NCI-H774 (cell line): ENCODE measurements around the gene GDF9.

Source experiments
- DNase-seq: peaks from one replicate; lab custom pipeline; 2025; lab: John Stamatoyannopoulos, UW

GDF9 gene, protein sequence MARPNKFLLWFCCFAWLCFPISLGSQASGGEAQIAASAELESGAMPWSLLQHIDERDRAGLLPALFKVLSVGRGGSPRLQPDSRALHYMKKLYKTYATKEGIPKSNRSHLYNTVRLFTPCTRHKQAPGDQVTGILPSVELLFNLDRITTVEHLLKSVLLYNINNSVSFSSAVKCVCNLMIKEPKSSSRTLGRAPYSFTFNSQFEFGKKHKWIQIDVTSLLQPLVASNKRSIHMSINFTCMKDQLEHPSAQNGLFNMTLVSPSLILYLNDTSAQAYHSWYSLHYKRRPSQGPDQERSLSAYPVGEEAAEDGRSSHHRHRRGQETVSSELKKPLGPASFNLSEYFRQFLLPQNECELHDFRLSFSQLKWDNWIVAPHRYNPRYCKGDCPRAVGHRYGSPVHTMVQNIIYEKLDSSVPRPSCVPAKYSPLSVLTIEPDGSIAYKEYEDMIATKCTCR

DNA sequence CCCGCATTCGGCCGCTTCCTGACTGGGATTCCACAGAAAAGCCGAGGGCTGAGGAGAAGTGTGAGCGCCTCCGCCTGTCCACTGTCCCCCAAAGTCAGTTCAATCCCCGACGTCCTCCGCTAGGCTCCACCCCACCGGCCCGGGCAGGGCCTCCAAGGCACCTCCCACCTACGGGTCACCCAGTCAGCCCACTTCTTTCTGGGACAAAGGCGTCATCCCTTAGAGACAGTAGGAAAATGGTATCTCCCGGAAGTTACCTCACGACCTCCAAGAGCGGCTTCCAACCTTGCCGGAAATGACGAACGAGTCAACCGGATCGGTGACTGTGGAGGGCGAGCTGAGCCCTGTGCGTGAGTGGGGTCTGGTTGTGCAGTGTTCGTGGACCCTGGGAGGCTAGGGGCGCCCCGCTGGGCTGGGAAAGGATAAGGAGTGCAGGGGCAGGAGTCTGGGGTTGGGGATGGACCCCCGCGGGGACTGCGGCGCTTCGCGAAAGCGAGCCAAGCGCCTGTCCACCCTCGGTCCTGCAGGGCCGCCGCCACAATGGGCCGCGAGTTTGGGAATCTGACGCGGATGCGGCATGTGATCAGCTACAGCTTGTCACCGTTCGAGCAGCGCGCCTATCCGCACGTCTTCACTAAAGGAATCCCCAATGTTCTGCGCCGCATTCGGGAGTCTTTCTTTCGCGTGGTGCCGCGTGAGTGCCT lies at the start of gene GDF9, which contains the start of gene UQCRQ:
TSS of gene GDF9 (minus strand) at position 128 of the 704 bp plus-strand sequence. CDS start 1,936 bp downstream, outside the sequence.
TSS of gene UQCRQ (plus strand) at position 301 of the 704 bp plus-strand sequence. CDS start at position 541, 240 bp downstream.
- DNase-seq: peak; percentile 99

DNA sequence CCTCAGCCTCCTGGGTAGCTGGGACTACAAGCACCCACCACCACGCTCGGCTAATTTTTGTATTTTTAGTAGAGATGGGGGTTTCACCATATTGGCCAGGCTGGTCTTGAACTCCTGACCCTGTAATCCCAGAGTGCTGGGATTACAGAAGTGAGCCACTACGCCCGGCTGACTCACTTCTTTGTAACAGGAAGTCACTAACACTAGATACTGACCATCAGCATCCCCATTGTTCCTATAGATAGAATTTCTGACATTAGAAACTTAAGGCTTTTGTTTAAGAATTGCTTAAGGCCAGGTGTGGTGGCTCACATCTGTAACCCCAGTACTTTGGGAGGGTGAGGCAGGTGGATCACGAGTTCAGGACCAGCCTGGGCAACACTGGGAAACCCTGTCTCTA lies 49.4 kb upstream of the GDF9 start:
- DNase-seq: no peak

DNA sequence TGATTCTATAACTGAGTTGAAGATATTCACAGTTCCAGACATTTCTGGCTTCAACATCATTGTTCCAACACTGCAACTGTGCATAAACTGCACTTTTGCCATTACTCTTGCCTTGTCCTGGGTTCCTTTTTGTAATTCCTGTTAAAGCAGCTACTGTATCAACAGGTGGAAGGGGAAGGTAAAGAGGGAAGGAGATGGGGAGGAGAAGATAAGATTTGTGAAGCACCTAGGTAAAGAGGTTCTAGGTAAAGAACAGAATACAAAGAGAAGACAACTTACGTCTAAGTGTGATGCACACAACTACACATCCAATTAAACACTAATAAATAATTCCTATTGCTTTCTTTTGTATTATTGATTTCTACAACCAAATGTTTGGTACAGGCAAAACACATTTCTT lies 43.4 kb upstream of the GDF9 start:
- no peak for DNase-seq

DNA sequence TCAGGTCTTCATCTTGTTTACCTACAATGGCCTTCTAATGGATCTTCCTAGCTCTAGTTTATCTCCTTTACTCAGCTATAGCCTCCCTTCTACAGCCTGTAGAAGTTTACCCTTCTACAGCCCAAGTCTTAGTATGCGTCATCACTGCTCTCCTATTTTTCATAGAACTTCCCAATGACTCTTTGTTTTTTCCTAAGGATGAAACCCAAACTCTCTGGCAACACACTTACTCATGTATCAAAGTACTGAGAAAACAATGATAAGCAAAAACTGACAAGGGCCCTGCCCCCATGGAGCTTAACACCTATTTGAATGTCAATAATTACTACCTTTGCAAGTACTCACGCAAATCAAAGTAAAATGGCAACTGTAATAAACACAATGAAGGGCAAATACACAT lies 40.9 kb upstream of the GDF9 start:
- DNase-seq: no peak

DNA sequence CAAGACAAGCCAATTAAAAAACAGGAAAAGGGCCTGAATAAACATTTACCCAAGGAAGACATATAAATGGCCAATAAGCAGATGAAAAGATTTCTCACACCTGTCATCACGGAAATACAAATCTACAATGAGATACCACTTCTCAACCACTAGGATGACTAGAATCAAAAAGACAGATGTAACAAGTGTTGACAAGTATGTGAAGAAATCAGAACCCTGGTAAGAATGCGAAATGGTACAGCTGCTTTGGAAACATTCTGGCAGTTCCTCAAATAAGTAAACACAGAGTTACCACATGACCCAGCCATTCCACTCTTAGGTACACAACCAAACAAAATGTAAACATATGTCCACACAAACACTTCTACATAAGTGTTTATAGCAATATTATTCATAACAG lies 39.7 kb upstream of the GDF9 start:
- peak; percentile 49 for DNase-seq

DNA sequence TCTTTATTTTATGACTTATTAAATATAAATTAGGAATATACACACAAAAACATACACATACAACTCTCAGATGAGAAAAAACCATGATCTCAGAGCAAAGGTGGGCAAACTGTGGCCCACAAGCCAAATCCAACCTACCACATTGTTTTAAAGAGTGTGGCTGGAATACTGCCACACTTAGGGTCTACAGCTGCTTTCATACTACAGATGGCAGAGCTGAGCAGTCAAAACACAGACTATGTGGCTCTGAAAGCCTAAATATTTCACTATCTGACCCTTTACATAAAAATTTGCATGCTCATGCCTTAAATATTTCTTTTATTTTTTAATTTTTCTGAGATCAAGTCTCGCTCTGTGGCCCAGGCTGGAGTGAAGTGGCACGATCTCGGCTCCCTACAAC lies 35.5 kb upstream of the GDF9 start:
- DNase-seq: no peak

DNA sequence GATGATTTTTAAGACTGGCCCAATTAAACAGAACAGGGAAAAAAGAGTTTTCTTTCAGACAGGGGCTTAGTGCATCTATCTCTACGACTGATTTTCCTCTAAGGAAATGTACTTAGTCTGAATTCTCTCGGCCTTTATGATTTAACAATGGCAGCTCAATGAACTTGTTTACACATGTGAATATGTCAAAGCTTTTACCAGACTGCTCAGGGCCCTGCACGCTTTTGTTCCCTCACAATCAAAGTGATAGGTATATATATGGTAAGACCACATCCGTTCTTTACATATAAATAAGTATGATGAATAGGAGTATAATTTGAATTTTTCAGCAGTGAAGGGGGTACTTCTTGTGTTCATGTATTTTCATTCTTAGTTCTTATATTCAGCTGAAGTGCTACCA lies 34.8 kb upstream of the GDF9 start:
- no peak for DNase-seq

DNA sequence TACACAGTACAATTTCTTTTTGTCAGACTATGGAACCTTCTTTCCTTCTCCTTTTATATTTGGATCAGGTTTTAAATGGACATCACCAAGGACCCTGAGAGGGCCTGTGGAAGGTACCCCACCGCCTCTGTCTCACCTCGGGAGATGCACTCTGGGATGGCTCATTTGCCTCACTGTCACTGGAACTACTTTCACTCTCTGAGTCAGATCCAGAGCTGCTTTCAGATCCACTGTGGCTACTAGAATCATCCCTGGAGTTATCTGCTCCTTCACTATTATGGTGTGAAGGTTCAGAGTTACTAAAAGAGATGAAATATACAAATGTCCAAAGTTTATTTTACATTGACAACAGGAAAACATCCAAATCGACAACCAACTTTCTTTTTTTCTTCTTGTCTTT lies 31.8 kb upstream of the GDF9 start:
- DNase-seq: no peak

DNA sequence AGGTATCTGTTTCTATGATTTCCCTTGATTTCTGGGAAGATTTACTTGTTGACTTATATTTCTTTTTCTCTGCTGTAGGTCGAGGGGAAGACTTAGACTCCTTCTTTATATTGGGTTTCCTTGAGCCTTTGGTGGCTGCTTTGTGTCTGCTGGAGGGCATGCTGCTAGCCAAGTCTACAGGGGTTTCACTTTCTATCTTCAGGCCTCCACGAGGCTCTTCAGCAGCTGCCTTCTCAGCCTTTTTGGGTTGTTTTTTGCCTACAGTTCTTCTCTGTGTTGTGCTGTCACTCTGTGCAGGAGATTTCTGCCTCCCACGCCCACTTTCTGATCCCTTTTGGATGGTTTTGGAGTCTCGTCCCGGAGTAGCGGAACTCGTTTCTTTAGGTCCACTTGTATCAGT lies 30.4 kb upstream of the GDF9 start:
- DNase-seq: no peak

DNA sequence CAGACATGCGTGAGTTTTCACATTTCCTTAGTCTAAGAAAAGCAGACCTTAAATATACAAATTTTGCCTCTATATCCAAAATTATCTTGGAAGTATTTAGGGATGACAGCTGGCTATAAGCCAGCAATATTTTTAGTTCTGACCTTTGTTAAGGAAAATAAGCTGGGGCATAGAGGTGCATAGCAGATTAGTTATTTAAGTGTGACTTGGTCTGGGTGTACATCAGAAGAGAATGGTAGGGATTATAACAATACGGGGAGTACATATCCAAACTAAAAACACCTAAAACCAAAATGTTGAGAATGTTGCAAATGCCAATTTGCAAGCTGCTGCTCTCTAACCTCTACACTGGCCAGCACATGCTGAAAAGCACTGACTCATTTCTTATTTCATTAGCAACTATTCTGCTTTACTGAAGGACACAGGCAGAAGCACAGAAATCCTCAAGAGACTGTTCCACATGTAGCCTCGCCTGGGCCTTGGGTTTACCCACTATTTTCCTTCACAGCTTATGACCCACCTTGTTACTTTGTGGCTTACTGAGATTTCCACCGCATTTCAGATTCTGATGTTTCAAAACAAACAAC lies 29.5 kb upstream of the GDF9 start:
- DNase-seq: no peak

DNA sequence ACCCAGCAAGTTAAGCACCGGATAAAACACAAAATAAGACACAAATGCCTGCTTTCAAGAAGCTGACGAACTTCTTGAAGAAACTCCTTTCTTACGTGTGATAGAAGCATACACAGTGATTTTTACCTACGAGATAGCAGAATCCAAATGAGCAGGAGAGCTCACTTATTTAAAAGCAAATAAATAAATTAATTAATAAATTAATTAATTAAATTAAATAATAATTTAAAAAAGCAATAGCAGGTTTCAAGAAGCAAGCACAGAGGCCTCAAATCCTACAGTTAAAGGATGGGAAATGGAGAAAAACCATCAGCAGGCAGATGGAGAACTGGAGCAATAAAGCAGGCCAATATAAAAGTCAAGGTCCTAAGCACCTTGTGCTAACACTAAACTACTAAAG lies 24.5 kb upstream of the GDF9 start:
- DNase-seq: no peak

DNA sequence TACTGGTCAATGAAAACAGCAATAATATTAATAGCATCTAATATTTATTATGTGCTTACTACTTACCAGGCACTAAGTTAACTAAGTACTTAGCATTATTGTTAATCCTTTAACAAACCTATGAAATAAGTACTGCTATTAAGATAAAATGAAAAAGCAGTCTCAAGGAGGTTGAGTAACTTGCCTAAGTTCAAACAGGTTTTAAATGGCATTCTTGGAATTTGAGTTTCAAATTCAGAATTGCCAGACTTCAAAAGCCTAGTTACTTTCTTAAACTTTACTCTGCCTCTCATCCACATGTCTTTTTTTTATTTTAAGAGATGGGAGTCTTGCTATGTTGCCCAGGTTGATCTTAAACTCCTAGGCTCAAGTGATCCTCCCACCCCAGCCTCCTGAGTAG lies 23.2 kb upstream of the GDF9 start:
- no peak for DNase-seq

DNA sequence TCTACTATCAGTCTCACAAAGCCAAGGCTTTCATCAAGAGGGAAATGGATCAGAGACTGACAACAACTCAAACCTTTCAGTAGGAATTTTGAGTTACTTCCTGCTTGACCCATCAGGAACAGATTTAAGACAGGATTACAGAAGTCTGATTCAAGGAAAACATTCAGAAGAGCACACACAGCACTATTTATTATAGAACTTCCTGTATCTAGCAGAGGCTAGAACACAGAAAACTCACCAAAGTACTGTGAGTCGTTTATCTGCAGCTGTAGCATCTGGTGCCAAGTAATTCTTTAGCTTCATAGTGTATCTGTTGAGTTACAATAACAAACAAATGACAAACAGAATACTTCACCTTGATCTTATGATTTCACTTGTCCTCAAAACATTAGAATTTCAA lies 21.0 kb upstream of the GDF9 start:
- no peak for DNase-seq

DNA sequence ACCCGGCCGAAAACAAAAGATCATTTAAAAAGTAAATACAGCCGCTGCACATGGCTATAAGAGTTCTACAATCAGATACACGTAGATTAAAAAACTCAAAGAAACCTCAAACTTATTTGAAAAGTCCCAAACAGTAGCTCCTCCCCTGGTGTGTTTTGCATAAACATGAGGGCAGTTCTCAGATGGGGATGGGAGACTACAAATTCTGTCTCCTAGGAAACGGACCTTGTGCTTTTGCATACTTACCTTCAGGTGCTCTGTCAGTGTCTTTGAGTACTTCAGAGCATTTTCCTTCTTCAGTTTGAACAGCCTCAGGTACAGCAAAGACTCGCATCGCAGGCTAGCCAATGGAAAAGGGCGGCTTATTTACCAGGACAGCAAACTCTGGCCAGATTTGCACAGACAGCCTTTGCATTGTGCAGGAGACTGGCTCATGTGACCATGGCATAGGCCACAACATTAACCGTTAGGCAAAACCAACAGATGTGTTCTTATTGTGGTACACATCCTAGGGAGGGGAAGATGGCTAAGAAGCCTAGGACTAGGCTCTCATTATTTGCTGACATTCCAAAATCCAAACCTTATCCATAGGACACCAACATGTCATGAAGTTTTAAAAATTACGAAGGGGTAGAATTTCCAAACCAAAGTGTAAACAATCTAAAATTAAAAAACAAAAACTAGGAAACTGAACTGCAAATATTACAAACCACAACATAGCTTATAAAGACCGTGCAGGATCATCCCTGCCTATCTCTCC lies 20.0 kb upstream of the GDF9 start:
- no peak for DNase-seq

DNA sequence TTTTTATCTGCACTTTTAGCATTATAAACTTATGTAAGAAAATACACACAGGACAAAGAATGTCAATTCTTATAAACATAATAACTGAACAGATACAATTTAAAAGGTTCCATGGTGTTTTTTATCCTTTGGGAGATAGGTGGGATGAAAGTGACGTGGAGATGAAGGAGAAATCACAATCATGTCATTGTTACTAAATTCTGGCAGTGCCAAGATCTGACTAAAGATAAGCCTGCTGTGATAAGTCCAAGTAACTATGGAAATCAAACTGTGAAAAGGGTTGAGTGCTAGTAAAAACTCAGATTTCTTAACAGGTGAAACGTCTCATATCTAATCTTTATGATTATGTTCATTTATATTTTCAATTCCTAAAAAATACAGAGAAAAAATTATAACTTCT lies 18.3 kb upstream of the GDF9 start:
- no peak for DNase-seq

DNA sequence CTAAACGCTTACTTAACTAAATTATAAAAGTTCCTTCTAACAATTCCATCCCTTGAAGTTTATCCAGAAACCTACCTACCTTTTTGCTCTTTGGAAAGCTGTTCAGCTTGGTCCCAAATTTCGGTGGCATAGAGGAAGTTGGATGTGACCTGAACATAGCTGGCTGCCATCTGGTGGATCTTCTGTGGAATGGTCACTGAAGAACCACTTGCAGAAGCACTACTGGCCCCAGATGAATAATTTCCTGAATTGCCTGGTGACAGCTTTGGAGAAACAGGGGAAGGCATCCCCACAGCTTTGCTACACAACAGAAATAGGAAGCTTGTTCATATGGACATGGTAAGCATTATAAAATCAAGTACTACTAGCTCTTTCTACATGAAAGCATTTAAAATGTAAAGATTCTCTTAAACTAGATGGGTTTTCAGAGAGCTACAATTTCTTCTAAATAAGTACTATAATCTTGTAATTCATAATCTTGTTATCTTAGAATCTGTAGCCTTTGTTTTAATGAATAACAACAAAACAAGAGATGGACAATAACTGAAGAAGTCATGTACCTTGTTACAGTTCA lies 17.1 kb upstream of the GDF9 start:
- peak; percentile 20 for DNase-seq

DNA sequence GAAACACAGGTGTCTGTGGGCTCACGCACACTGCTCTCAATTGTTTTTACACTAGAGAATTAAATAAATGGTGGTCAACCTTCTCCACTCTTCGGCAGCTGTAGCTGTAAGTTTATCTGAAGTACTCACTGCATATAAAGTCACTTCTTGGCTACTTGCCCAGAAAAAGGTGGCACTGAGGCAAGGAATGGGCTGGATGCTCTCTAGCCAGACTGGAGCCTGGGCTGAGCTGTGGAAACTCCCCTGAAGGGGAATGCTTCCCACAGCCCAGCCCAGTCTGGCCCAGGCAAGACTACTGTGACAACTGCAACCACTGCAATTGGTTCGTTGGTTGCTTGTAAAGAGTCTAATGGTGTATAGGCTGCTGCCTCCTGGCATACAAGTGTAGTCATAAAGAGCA lies 11.7 kb upstream of the GDF9 start:
- no peak for DNase-seq

DNA sequence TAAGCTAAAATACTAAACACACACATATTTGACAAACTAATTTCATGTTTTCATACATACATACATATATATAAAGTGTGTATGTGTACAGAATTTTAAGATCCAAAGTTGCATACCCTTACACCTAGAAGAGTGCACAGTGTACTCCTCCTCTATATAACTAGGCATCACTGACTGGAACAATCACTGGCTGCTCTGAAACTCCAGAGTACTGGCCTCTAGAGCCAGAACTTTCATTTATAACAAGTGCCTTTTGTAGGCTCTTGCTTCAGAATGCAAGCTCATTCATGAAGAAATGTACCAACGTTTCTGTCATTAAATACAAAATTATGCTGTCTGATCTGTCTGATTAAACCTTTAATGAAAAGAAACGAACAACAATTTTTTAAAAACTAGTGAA lies 11.2 kb upstream of the GDF9 start:
- no peak for DNase-seq

DNA sequence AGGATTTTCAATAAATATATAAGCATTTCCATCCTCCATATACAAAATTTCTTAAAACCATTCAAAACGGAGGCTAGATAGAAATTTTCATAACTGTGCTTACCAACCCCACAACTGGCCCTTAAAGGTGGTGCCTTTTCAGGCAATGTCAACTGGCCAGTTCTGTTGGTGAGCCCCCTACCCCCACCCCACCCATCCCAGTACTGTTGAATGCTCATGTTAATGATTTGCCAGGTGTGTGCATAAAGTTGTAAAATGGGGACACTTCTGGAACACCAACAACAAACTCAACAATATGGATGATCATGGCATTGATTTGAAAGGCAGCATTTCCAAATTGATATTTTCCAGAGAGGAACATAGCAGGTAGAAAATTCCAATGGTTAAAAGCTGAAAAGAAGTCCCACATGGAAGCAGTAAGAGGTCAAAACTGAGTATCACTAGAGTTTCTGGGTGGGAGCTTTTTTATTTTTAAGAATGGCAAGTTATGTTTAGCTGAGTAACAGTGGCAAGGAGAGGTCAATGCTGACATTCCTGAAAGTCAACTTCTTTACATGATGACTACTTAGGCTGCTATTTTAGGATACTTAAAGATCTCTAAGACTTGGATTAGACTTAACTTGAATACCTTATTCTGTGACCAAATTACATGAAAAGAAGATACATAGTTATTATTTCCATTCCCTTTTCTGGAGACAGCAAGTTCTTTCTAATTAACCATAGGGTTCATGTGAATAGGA lies 9.9 kb upstream of the GDF9 start:
- DNase-seq: no peak

DNA sequence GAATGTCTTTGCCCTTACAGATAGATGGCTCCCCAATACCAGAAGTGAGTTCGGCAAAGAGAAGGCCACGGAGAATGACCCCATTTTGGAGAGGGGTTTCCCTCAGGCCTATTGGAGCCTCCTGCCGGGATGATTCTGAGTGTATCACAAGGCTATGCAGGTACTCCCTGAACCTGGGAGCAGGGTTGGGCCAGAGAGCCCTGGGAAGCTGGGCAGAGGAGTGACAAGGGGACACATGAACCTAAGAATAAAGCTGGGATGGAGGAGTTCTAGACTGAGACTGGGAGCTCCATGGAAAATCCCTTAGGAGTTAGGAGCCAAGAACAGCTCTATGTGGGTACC lies 7.6 kb upstream of the GDF9 start:
- no peak for DNase-seq
